ENCODE data around the gene OPCML.

GRCh38 chr11:133206313-133207005 lies 325.8 kb downstream of the OPCML start:
- TF ChIP-seq EZH2phosphoT487 (IDR thresholded peaks at IDR 0.05; ENCODE audit: low read length) (no peak), CTCF (IDR thresholded peaks at IDR 0.05; ENCODE audit: low read length) (no peak)
